SH-SY5Y (cell line): ENCODE data around the gene TMEM81.

Source experiments
- GATA2 ChIP-seq: IDR thresholded peaks from 2 replicates; pipeline ENCODE4 v1.6.1; 2011; ENCODE audit warnings: mild to moderate bottlenecking, low read depth, low read length
- GATA3 ChIP-seq: IDR thresholded peaks from 2 replicates; pipeline ENCODE4 v1.6.1; 2011; ENCODE audit warnings: low read depth, mild to moderate bottlenecking, low read length, moderate library complexity

The TMEM81 gene

GRCh38 chr1:205095422-205095821 is 11.2 kb upstream of the TMEM81 start:
- TF ChIP-seq GATA2, result no peak

- no peak for TF ChIP-seq GATA3
- TF ChIP-seq GATA2, result peak; percentile 49; the same call in 1 of the 2 replicates
These were observed 6.9 kb upstream of the TMEM81 start for GRCh38 chr1:205091043-205091740.

- TF ChIP-seq GATA2, result no peak
- TF ChIP-seq GATA3, result no peak
These were observed 4.1 kb upstream of the TMEM81 start for GRCh38 chr1:205088341-205088740.

- TF ChIP-seq GATA3 (no peak), GATA2 (no peak)
These were observed 1.8 kb downstream of the TMEM81 start for GRCh38 chr1:205082431-205082830.

GRCh38 chr1:205077934-205078311 is 6.3 kb downstream of the TMEM81 start:
- TF ChIP-seq GATA2 (no peak), GATA3 (no peak)

- TF ChIP-seq GATA2 (no peak), GATA3 (no peak)
These were observed 6.9 kb downstream of the TMEM81 start for GRCh38 chr1:205077158-205077933.

- TF ChIP-seq GATA2 (no peak), GATA3 (no peak)
These were observed 8.0 kb downstream of the TMEM81 start for GRCh38 chr1:205076245-205076761.

- TF ChIP-seq GATA2 (no peak), GATA3 (no peak)
These were observed 8.6 kb downstream of the TMEM81 start for GRCh38 chr1:205075642-205076155.

GRCh38 chr1:205074513-205074912 is 9.7 kb downstream of the TMEM81 start:
- TF ChIP-seq GATA2 (no peak), GATA3 (no peak)

GRCh38 chr1:205074084-205074483 is 10.2 kb downstream of the TMEM81 start:
- TF ChIP-seq GATA2 (no peak), GATA3 (no peak)

GRCh38 chr1:205073511-205073910 is 10.7 kb downstream of the TMEM81 start:
- TF ChIP-seq GATA3, result no peak
- no peak for TF ChIP-seq GATA2

GRCh38 chr1:205072881-205073280 is 11.4 kb downstream of the TMEM81 start:
- no peak for TF ChIP-seq GATA3
- TF ChIP-seq GATA2, result no peak

GRCh38 chr1:205072286-205072685 is 12.0 kb downstream of the TMEM81 start:
- TF ChIP-seq GATA2, result no peak
- TF ChIP-seq GATA3, result no peak

- TF ChIP-seq GATA3 (no peak), GATA2 (no peak)
These were observed 12.5 kb downstream of the TMEM81 start for GRCh38 chr1:205071801-205072200.

- TF ChIP-seq GATA3, result no peak
- no peak for TF ChIP-seq GATA2
These were observed 13.2 kb downstream of the TMEM81 start for GRCh38 chr1:205071028-205071409.
